HG03108 (cell line): ENCODE results near the gene GABRD.
"Not testable (repeated sequence)": the region's sequence is repeated elsewhere in the genome, so short reads cannot be mapped to it uniquely, and the experiment has no call there.

Experiments
- ATAC-seq: cut with Tn5 transposase; IDR thresholded peaks from one replicate; pipeline ENCODE4 v1.9.1; 2021; ENCODE audit warnings: moderate library complexity; ENCODE audit not compliant: unreplicated experiment

GABRD gene, protein sequence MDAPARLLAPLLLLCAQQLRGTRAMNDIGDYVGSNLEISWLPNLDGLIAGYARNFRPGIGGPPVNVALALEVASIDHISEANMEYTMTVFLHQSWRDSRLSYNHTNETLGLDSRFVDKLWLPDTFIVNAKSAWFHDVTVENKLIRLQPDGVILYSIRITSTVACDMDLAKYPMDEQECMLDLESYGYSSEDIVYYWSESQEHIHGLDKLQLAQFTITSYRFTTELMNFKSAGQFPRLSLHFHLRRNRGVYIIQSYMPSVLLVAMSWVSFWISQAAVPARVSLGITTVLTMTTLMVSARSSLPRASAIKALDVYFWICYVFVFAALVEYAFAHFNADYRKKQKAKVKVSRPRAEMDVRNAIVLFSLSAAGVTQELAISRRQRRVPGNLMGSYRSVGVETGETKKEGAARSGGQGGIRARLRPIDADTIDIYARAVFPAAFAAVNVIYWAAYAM

DNA sequence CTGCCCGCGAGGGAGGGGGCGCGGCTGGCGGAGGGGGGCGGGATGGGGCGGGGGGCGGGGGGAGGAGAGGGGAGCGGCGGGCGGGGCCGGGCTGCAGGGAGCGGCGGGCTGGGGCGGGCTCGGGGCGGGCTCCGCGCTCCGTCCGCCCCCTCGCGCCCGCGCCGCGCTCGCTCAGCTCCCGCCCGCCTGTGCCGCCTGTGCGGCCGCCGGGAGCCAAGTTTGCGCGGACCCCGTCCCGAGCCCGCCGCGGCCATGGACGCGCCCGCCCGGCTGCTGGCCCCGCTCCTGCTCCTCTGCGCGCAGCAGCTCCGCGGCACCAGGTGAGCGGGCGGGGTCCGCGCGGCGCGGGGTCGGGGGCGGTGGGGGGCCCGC lies at the start of gene GABRD:
GABRD (plus strand) TSS at position 174 of the 372 bp plus-strand sequence; CDS start at position 253, 79 bp downstream.
- no peak for ATAC-seq

- no peak for ATAC-seq
Observed at GRCh38 chr1:1969505-1969900, 49.6 kb upstream of the GABRD start.

- no peak for ATAC-seq
Observed at GRCh38 chr1:1969953-1970716, 49.0 kb upstream of the GABRD start.

- ATAC-seq = no peak
Observed at GRCh38 chr1:1971017-1971416, 48.1 kb upstream of the GABRD start.

DNA sequence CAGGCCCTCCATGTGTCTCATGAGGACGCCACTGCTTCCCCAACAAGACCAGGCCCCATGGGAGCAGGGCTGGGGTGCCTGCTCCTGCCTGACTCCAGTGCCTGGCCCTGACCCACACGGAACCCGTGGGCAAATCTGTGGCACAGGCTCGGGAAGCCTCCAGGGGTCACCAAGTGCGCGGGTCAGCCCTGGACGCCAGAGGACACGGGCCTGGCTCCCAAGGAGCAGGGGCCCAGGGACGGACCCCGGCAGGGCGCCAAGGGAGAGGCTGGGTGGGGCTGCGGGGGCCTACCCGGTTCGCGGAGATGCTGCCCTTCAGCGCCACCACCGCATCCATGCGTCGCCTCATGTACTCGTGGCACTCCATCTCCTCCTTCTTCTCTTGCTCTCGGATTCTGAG lies 47.5 kb upstream of the GABRD start:
- ATAC-seq = no peak

DNA sequence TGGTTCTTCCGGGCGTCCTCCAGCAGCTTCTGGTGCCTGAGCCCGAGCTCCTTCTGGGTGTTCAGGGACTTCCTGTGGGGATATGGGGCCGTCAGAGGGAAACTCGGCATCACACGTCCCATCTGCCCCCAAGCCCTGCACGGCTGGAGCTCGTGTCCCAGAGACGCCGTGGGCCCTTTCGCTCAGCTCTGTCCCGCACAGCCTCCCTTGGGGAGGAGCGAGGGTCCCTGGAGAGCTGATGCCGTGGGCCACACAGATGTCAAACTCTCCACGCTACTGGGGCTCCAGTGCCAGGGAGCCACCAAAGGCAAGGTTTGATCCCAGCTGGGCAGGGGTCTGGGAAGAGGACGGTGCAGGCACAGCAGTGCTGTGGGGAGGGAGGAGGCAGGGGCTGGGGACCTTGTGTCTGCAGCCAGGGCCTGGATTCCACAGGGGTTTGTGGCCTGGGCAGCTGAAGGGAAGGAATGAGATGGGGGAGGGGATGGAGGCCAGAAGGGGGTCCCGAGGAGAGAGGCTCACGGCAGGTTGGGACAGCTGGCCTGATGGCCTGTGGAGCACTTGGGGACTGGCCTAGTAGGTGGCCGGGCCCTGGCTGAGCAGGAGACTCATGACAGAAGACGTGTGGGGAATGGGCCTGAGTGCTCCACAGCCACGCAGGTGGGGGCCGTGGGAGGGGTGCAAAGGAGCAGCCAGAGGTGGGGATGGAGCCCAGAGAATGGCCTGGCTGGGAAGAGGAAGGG lies 46.0 kb upstream of the GABRD start:
- no peak for ATAC-seq

DNA sequence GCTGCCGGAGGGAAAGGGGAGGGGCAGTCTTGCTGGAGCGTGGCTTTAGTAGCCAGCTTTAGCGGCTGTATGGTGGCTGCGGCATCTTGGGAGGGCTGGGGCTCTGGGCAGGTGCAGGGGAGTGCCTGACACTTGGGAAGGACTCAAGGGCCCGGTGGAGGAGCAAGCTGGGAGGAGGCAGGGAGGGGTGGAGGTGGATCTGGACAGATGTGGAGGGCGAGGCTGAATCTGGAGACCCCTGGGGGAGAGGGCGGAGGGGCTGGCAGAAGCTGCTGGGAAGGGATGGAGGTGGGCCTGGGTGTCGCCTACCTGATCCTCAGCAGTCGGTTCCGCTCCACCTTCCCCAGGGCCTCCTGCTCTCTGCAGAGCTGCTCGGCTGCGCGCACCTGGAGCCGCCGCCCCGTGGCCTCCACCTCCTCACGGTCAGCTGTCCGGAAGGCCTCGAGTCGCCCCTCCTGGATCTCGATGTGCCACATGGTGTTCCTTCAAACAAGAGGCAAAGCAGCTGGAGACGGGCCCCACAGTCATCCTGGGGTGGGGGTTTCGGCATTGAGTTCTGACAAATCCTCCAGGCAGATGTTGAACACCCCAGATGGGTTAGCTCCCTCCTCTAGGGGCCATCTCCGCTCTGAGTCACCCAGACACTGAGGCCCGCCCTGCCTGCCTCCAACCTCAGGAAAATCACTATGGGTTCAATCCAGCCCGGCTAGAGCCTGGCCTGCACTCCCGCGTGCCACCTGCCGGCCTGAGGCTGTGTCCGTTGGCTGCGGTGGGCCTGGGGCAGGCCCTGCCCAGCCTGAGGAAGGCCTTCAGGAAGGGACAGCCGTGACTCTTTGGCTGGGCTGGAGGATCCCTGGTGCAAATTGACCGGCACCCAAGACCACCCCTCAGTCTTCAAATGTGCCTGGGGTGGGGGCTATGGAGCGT lies 45.2 kb upstream of the GABRD start:
- ATAC-seq = no peak

DNA sequence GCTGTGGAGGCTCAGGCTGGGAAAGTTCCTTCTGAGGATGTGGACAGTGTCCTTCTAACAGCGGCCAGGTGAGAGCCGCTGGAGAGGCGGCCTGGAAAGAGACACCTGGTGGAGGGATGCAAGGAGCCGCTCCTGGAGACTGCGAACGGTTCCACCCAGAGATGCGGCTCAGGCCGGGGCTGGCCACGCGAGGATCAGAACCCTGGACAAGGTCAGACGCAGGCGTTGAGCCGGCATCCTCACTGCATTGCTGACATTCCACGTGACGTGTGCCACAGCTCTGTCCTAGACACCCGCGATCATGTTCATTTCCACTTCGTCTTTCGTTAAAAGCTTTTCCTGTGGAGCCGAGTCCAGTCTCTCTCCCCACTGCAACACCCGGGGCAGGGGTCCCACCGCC lies 44.3 kb upstream of the GABRD start:
- ATAC-seq = no peak

GRCh38 chr1:1975535-1975934 lies 43.6 kb upstream of the GABRD start:
- ATAC-seq = no peak

DNA sequence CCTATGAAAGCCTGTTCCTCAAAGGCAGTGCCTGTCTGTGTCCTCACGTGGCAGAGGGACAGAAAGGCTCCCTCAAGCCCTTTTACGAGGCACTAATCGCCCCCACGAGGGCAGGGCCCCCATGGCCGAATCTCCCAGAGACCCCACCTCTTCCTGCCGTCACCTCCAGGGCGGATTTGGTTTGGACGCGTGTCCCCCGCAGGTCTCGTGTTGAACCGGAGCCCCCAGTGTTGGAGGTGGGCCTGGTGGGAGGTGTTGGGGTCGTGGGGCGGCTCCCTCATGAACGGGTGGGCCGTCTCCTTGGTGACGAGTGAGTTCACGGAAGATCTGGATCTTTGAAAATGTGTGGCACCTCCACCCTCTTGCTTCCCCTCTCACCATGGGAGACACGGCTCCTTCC lies 43.1 kb upstream of the GABRD start:
- no peak for ATAC-seq

- ATAC-seq = no peak
Observed at GRCh38 chr1:1978108-1978507, 41.0 kb upstream of the GABRD start.

- ATAC-seq = not testable (repeated sequence)
Observed at GRCh38 chr1:1978690-1979481, 40.3 kb upstream of the GABRD start.

DNA sequence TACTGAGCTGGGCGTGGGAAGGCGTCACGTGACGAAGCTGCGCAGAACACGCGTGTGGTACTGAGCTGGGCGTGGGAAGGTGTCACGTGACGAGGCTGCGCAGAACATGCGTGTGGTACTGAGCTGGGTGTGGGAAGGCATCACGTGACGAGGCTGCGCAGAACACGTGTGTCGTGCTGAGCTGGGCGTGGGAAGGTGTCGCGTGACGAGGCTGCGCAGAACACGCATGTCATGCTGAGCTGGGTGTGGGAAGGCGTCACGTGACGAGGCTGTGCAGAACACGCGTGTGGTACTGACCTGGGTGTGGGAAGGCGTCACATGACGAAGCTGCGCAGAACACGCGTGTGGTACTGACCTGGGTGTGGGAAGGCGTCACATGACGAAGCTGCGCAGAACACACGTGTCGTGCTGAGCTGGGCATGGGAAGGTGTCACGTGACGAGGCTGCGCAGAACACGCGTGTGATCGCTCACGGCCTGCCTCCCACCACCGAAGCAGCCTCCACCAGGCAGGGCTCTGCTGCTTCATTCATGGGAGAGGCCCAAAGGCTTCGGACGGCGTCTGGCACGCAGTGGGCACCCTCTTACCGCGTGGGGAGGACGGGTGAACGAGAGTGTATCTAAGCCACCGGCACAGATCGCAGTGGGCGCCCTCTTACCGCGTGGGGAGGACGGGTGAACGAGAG lies 39.5 kb upstream of the GABRD start:
- ATAC-seq = no peak

DNA sequence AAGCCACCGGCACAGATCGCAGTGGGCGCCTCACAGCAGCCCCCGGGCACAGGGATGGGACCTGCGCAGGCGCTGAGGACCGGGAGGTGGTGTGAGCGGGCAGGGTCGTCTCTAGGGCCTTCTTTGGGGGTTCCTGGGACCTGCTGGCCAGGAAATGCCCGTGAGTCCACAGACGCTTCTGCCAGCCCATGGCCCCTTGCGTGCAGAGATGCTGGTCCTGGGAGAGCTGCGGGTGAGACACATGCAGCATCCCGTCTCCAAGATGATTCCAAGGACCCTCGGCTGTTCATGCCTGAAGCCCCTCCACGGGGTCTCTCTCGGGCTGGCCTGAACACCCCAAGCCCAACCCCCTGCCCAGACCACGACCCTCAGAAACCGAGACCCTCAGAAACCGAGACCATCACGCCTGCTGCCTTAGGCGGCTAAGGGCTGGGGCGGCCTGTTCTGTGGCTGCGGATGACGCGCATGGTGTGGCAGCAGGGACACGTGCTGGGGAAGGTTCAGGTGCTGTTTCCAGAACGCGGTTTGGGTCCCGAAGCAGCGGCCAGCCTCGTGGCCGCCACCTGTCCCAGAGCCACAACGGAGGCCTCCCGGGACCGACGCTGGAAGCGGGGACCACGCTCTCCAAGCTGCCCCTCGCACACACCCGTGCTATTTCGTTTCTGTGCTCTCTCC lies 38.5 kb upstream of the GABRD start:
- no peak for ATAC-seq

GRCh38 chr1:1981142-1981500 lies 38.0 kb upstream of the GABRD start:
- no peak for ATAC-seq

DNA sequence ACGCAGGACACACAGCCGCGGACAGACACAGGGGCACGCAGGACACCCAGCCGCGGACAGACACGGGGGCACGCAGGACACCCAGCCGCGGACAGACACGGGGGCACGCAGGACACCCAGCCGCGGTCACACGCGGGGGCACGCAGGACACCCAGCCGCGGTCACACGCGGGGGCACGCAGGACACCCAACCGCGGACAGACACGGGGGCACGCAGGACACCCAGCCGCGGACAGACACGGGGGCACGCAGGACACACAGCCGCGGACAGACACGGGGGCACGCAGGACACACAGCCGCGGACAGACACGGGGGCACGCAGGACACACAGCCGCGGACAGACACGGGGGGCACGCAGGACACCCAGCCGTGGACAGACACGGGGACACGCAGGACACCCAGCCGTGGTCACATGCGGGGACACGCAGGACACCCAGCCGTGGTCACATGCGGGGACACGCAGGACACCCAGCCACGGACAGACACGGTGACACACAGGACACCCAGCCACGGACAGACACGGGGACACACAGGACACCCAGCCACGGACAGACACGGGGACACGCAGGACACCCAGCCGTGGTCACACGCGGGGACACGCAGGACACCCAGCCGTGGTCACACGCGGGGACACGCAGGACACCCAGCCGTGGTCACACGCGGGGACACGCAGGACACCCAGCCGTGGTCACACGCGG lies 37.4 kb upstream of the GABRD start:
- not testable (repeated sequence) for ATAC-seq

- no peak for ATAC-seq
Observed at GRCh38 chr1:1982379-1983232, 36.5 kb upstream of the GABRD start.
